RWPE1 (cell line): ENCODE results near the gene RBP3.

Experiments used
- CTCF ChIA-PET: fragments of 350-600 bp; sonication (Branson Sonifier 250); formaldehyde crosslinking; extraction: SDS; loops from one replicate; lab custom pipeline; 2021; lab: Yijun Ruan, JAX
- POLR2A ChIA-PET: fragments of 400-600 bp; formaldehyde crosslinking; extraction: SDS; loops from one replicate; lab custom pipeline; 2020; ENCODE audit warnings: antibody characterized with exemption; ENCODE audit not compliant: low non-redundant PET; lab: Yijun Ruan, JAX
- DNase-seq: peaks from one replicate; pipeline ENCODE4 v3.0.0; 2012; ENCODE audit warnings: low spot score
- H3K27ac ChIP-seq: fragments of 450-650 bp; 2 replicates; pipeline ENCODE4 v1.5.1; 2017
- CTCF ChIP-seq: fragments of 450-650 bp; conservative IDR thresholded peaks from 2 replicates; pipeline ENCODE4 v1.5.1; 2017; ENCODE audit warnings: low read depth, mild to moderate bottlenecking

Gene RBP3

GRCh38 chr10:47350671-47351640, 2.8 kb downstream of the RBP3 start:
- no peak overlapping the region for H3K27ac ChIP-seq
- no peak for DNase-seq
- no peak for TF ChIP-seq CTCF
- POLR2A ChIA-PET = no interaction called here
- CTCF ChIA-PET = interaction anchor here (0.6 kb wide), 1 partner anchor 11 kb away, joined by 3 read pairs; no protein-coding TSS in a partner anchor

- DNase-seq = no peak
- no peak overlapping the region for H3K27ac ChIP-seq
- ChIA-PET CTCF (interaction anchor here (0.7 kb wide), 1 partner anchor 11 kb away, joined by 3 read pairs; no protein-coding TSS in a partner anchor), POLR2A (no interaction called here)
- TF ChIP-seq CTCF = no peak
These were observed 4.0 kb downstream of the RBP3 start for GRCh38 chr10:47351899-47352815.

GRCh38 chr10:47353351-47353750, 5.2 kb downstream of the RBP3 start:
- DNase-seq = no peak
- no peak overlapping the region for H3K27ac ChIP-seq
- ChIA-PET CTCF (interaction anchor here (0.5 to 0.7 kb wide), 2 partner anchors 13 to 1134 kb away, joined by 3 read pairs; no protein-coding TSS in a partner anchor), POLR2A (no interaction called here)
- no peak for TF ChIP-seq CTCF

- H3K27ac ChIP-seq = no peak overlapping the region
- ChIA-PET POLR2A (no interaction called here), CTCF (interaction anchor here (0.6 kb wide), 1 partner anchor 30 kb away, joined by 4 read pairs; no protein-coding TSS in a partner anchor)
- TF ChIP-seq CTCF = no peak
- peak; percentile 14 for DNase-seq
These were observed 6.0 kb downstream of the RBP3 start for GRCh38 chr10:47354165-47354564.

GRCh38 chr10:47354900-47355299, 6.7 kb downstream of the RBP3 start:
- CTCF ChIA-PET = no interaction called here
- no peak for TF ChIP-seq CTCF
- POLR2A ChIA-PET = no interaction called here
- no peak overlapping the region for H3K27ac ChIP-seq
- DNase-seq = no peak

- CTCF ChIA-PET = no interaction called here
- TF ChIP-seq CTCF = no peak
- POLR2A ChIA-PET = no interaction called here
- no peak overlapping the region for H3K27ac ChIP-seq
- no peak for DNase-seq
These were observed 8.5 kb downstream of the RBP3 start for GRCh38 chr10:47356708-47357107.
